Coronary artery (tissue), 2 donors: ENCODE results near the gene TKFC.

Source experiments
- DNase-seq: peaks from one replicate; pipeline ENCODE4 v3.0.0-alpha.2; 2017; ENCODE audit warnings: low spot score
- H3K27ac ChIP-seq, 2 donors: fragments of 200-600 bp; sonication (generic); one replicate each; pipeline ENCODE4 v1.5.1; 2016 to 2019
- H3K4me3 ChIP-seq: fragments of 200-600 bp; sonication (generic); 2 replicates; pipeline ENCODE4 v1.5.1; 2016; ENCODE audit warnings: mild to moderate bottlenecking, moderate library complexity
- TF ChIP-seq, protein P1 (sequence below): fragments of 200-600 bp; sonication (generic); IDR thresholded peaks from one replicate; pipeline ENCODE4 v1.5.1; 2019; ENCODE audit warnings: antibody characterized with exemption

TKFC gene

DNA sequence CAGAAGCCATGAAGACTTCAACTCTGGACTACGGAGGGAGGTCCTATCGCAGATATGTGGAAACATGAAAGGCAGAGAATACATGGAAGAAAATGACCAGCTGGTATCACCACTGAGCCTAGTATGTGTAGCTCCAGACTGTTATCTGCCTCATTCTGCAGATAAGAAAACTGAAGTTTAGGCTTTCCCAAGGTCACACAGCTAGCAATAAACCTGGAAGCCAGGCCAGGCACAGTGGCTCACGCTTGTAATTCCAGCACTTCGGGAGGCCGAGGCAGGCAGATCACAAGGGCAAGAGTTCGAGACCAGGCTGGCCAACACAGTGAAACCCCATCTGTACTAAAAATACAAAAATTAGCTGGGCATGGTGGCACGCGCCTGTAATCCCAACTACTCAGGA, 22.3 kb upstream of the TKFC start:
- TF ChIP-seq, protein P1, sequence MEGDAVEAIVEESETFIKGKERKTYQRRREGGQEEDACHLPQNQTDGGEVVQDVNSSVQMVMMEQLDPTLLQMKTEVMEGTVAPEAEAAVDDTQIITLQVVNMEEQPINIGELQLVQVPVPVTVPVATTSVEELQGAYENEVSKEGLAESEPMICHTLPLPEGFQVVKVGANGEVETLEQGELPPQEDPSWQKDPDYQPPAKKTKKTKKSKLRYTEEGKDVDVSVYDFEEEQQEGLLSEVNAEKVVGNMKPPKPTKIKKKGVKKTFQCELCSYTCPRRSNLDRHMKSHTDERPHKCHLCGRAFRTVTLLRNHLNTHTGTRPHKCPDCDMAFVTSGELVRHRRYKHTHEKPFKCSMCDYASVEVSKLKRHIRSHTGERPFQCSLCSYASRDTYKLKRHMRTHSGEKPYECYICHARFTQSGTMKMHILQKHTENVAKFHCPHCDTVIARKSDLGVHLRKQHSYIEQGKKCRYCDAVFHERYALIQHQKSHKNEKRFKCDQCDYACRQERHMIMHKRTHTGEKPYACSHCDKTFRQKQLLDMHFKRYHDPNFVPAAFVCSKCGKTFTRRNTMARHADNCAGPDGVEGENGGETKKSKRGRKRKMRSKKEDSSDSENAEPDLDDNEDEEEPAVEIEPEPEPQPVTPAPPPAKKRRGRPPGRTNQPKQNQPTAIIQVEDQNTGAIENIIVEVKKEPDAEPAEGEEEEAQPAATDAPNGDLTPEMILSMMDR = no peak
- DNase-seq = no peak
- no peak overlapping the region for H3K27ac ChIP-seq

DNA sequence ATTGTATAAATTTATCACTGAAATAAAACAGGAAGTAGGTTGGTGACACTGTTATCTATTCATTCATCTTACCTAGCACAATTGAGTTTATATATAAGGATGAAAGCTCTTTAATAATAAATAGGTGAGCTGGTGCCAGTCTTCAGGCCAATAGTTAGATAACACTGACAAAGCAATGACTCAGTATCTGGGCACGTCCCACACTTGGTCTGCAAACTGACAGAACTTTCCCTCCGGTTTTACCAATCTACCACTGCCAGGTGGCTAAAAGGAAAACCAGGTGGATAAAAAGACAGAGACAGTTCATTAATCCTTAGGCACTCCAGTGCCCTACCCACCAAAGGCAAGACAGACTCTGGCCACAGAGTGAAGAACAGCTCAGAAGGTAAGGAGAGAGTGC, 17.8 kb upstream of the TKFC start:
- TF ChIP-seq, protein P1 = no peak

More for the DNA sequence above, 22.3 kb upstream of the TKFC start:
- H3K4me3 ChIP-seq = no peak overlapping the region

DNA sequence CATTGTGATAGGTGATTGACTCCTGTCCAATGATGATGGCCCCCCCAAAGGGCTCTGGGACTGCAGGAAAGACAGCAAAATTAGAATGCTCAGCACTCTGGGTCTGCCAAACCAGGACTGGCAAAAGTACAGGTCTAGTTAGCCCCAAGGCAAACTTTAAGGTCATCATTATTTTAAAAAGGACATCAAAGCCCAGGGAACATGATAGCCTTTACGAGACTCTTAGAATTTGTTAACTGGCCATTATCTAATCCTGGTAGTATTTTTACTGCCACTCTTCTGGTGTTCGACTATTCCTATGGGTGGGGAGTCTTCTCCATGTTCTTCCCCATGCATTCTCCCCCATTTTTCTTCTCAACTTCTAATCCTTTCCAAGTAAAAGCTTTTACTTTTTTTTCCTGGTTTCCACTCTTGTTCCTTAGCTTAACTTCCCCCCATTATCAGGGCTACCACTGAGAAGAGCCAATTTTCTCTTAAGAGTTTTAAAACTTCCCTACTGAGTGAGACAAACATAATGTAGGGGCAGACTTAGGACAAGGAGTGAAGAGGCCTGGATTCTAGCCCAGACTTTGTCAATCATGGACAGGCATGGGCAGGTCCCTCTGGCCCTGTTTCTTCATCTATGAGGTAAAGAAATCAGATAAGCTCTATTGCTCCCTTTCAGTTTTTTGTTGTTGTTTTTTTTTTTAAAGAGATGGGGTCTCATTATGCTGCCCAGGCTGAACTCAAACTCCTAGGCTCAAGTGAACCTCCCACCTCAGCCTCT, 7.2 kb upstream of the TKFC start:
- H3K27ac ChIP-seq = no peak overlapping the region
- TF ChIP-seq, protein P1 = no peak
- no peak for DNase-seq
- H3K4me3 ChIP-seq = no peak overlapping the region

More for the DNA sequence above, 17.8 kb upstream of the TKFC start:
- DNase-seq = no peak
- Histone ChIP-seq H3K4me3 (no peak overlapping the region), H3K27ac (no peak overlapping the region)

DNA sequence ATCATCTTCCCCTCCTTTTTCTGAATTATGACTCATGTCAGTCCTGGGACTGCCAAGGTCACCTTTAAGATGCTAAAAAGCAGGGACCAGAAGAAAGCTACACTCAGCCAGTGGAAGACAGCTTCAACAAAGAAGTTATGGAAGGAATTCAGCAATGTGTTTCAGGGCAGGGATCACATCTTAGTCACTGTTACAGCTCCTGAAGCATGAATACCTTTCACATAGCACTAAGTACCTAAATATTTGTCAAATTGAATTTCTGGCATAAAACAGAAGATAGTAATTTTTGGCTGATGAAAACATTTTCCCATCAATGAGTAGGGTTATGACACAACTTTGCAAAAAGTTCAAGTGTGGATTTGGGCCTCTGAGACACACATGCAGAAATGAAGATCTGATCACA, 5.4 kb upstream of the TKFC start:
- no peak for DNase-seq
- Histone ChIP-seq H3K27ac (no peak overlapping the region), H3K4me3 (no peak overlapping the region)
- TF ChIP-seq, protein P1 = no peak

DNA sequence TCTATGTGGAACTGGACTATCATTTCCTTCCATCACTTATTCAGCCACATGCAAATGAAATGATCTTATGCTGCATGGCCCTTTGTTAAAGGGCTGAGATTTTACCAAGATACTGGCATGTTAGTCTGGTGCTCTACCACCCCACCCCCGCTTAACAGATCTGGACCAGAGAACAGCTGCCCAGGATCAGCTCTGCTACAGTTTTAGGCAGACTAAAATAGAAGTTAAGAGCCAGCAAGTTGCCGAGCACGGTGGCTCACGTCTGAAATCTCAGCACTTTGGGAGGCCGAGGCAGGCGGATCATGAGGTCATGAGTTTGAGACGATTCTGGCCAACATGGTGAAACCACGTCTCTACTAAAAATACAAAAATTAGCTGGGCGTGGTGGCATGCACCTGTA, 4.7 kb upstream of the TKFC start:
- TF ChIP-seq, protein P1 = no peak
- no peak overlapping the region for H3K27ac ChIP-seq
- DNase-seq = no peak
- no peak overlapping the region for H3K4me3 ChIP-seq

DNA sequence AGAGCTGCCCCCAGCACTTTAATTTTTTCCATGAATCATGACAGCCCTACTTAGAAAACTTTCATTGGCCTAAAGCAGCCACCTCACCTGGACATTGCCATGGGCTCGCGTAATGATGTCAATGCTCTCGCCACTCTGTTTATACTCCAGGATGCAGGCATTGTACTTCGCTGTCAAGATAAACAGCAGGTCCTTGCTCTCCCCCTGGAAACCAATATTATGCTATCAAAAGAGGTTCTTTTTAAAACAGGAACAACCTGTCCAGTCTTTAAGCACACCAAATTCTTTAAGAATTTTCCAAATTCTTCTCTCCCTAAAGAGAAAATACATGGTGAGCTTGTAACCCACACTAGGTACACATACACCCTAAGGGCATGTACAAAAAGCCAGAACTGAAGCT, 3.2 kb upstream of the TKFC start:
- Histone ChIP-seq H3K4me3 (no peak overlapping the region), H3K27ac (no peak overlapping the region)
- TF ChIP-seq, protein P1 = no peak
- DNase-seq = no peak

DNA sequence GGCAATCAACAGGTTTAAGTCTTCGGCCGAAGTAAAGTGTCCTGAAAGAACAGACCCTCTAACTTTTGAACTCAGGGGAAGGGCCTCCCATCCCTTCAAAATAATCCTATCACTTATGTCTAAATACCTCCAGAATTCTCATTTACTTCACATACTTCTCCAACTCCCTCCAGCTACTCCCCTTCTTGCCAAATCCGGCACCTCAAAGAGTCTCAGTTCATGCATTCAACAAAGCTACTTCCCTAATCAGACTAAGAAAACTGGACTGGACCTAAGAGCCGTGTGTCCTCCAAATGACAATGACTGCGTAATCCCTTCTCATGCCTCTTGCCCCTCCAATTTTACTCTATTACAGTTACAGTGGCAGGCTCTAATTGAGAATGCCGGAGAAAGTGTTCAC, 1.4 kb upstream of the TKFC start:
- peak overlapping the region; percentile 86 for H3K4me3 ChIP-seq
- no peak overlapping the region for H3K27ac ChIP-seq
- DNase-seq = no peak
- TF ChIP-seq, protein P1 = no peak
